ENCODE measurements around the gene CD33.

CD33 gene

GRCh38 chr19:51186323-51186722, 38.6 kb upstream of the CD33 start:
- in situ Hi-C loops (cut with HindIII; ENCODE audit: low sequenced_read_pairs) = no loop called here
- no peak overlapping the region for H3K4me3 ChIP-seq (ENCODE audit: low read depth, low read length)
- TF ChIP-seq CTCF (IDR thresholded peaks at IDR 0.05; ENCODE audit: low read depth, low read length) = no peak
- no peak for DNase-seq (ENCODE audit: low read depth, low spot score)

GRCh38 chr19:51187395-51188226, 37.3 kb upstream of the CD33 start:
- H3K4me3 ChIP-seq (ENCODE audit: low read depth, low read length) = no peak overlapping the region
- DNase-seq (ENCODE audit: low read depth, low spot score) = no peak
- TF ChIP-seq CTCF (IDR thresholded peaks at IDR 0.05; ENCODE audit: low read depth, low read length) = no peak
- in situ Hi-C loops (cut with HindIII; ENCODE audit: low sequenced_read_pairs) = no loop called here

- TF ChIP-seq CTCF (IDR thresholded peaks at IDR 0.05; ENCODE audit: low read depth, low read length) = no peak
- in situ Hi-C loops (cut with HindIII; ENCODE audit: low sequenced_read_pairs) = no loop called here
- H3K4me3 ChIP-seq (ENCODE audit: low read depth, low read length) = no peak overlapping the region
- no peak for DNase-seq (ENCODE audit: low read depth, low spot score)
Measured at GRCh38 chr19:51188227-51188559, 36.7 kb upstream of the CD33 start.

GRCh38 chr19:51192689-51193088, 32.2 kb upstream of the CD33 start:
- no peak for TF ChIP-seq CTCF (IDR thresholded peaks at IDR 0.05; ENCODE audit: low read depth, low read length)
- in situ Hi-C loops (cut with HindIII; ENCODE audit: low sequenced_read_pairs) = no loop called here
- H3K4me3 ChIP-seq (ENCODE audit: low read depth, low read length) = no peak overlapping the region
- no peak for DNase-seq (ENCODE audit: low read depth, low spot score)

GRCh38 chr19:51194527-51195315, 30.2 kb upstream of the CD33 start:
- TF ChIP-seq CTCF (IDR thresholded peaks at IDR 0.05; ENCODE audit: low read depth, low read length) = no peak
- in situ Hi-C loops (cut with HindIII; ENCODE audit: low sequenced_read_pairs) = no loop called here
- no peak for DNase-seq (ENCODE audit: low read depth, low spot score)
- no peak overlapping the region for H3K4me3 ChIP-seq (ENCODE audit: low read depth, low read length)

- no peak for TF ChIP-seq CTCF (IDR thresholded peaks at IDR 0.05; ENCODE audit: low read depth, low read length)
- no peak overlapping the region for H3K4me3 ChIP-seq (ENCODE audit: low read depth, low read length)
- no peak for DNase-seq (ENCODE audit: low read depth, low spot score)
- in situ Hi-C loops (cut with HindIII; ENCODE audit: low sequenced_read_pairs) = no loop called here
Measured at GRCh38 chr19:51195316-51195586, 29.6 kb upstream of the CD33 start.

Data from astrocyte of the spinal cord (primary cell).